Keratinocyte (primary cell): ENCODE data around the gene CUL4B. TPM values are rescaled to one million over a fixed set of nuclear protein-coding genes. Genes with fewer than 3 reads are reported as not detected.

ENCODE experiments used
- DNase-seq: peaks from one replicate; pipeline ENCODE4 v3.0.0-alpha.2; 2011; ENCODE audit warnings: low read depth, missing footprints, low spot score
- FAIRE-seq: peaks from 2 replicates; lab custom pipeline; 2011; peaks lifted over from hg19 to GRCh38; lab: Jason Lieb, UNC
- H2AFZ ChIP-seq: 2 replicates; pipeline ENCODE4 v1.6.0; 2012; ENCODE audit warnings: low read length, control low read depth, inconsistent platforms; ENCODE audit not compliant: control insufficient read depth
- H3K27ac ChIP-seq: 2 replicates; pipeline ENCODE4 v1.5.1; 2011; ENCODE audit warnings: low read length; ENCODE audit not compliant: control insufficient read depth, insufficient read depth
- H3K27me3 ChIP-seq: 3 replicates; pipeline ENCODE4 v1.6.0; 2011; ENCODE audit warnings: low read length; ENCODE audit not compliant: control insufficient read depth, insufficient read depth; ENCODE audit errors: extremely low read depth
- H3K36me3 ChIP-seq, 2 experiments: 2 replicates in 1 of 2; 3 replicates in 1 of 2; pipeline ENCODE4 v1.5.1; 2011; ENCODE audit warnings: low read length in 2 of 2, mild to moderate bottlenecking in 1 of 2; ENCODE audit not compliant: control insufficient read depth in 2 of 2, insufficient read depth in 2 of 2; ENCODE audit errors: extremely low read depth in 1 of 2
- H3K4me1 ChIP-seq: 3 replicates; pipeline ENCODE4 v1.5.1; 2011; ENCODE audit warnings: low read length; ENCODE audit not compliant: control insufficient read depth, insufficient read depth; ENCODE audit errors: extremely low read depth
- H3K4me2 ChIP-seq: 3 replicates; pipeline ENCODE4 v1.6.0; 2011; ENCODE audit warnings: low read depth, low read length; ENCODE audit not compliant: control insufficient read depth, insufficient read depth; ENCODE audit errors: extremely low read depth
- H3K4me3 ChIP-seq, 3 experiments: fragments of 200-600 bp in 1 of 3; sonication (generic) in 1 of 3; 2 replicates in 2 of 3; 3 replicates in 1 of 3; pipeline ENCODE4 v1.5.1; 2011 to 2016; ENCODE audit warnings: low read length in 3 of 3, mild to moderate bottlenecking in 3 of 3, control low read depth in 2 of 3, inconsistent platforms in 1 of 3, low read depth in 1 of 3, mixed read lengths in 1 of 3, mixed run types in 1 of 3, moderate library complexity in 1 of 3; ENCODE audit not compliant: control insufficient read depth in 2 of 3, insufficient read depth in 2 of 3; ENCODE audit errors: extremely low read depth in 1 of 3
- H3K79me2 ChIP-seq: 2 replicates; pipeline ENCODE4 v1.6.0; 2012; ENCODE audit warnings: low read length; ENCODE audit not compliant: control insufficient read depth, insufficient read depth
- H3K9ac ChIP-seq: 3 replicates; pipeline ENCODE4 v1.6.0; 2011; ENCODE audit warnings: low read length; ENCODE audit not compliant: control insufficient read depth, insufficient read depth; ENCODE audit errors: extremely low read depth
- H3K9me1 ChIP-seq: 3 replicates; pipeline ENCODE4 v1.6.0; 2011; ENCODE audit warnings: low read length; ENCODE audit not compliant: control insufficient read depth, insufficient read depth; ENCODE audit errors: extremely low read depth
- H3K9me3 ChIP-seq: 2 replicates; pipeline ENCODE4 v1.5.1; 2012; ENCODE audit warnings: low read depth, low read length; ENCODE audit not compliant: control insufficient read depth
- H4K20me1 ChIP-seq: 3 replicates; pipeline ENCODE4 v1.6.0; 2011; ENCODE audit warnings: low read length; ENCODE audit not compliant: control insufficient read depth, insufficient read depth; ENCODE audit errors: extremely low read depth
- EZH2 ChIP-seq: IDR thresholded peaks from one replicate; pipeline ENCODE4 v1.6.1; 2012; ENCODE audit warnings: inconsistent platforms, mild to moderate bottlenecking, low read length, moderate library complexity
- dilution Hi-C: fragments of 300-500 bp; cut with MboI; formaldehyde crosslinking; loops from one replicate; pipeline ENCODE4 v1.7.0; 2020; ENCODE audit warnings: low sequenced_read_pairs; ENCODE audit not compliant: extremely low pct_ligation_motif_present
- polyA plus RNA-seq, 5 experiments: library from polyadenylated mRNA; depleted of rRNA in 3 of 5; stranded (reverse) in 3 of 5; stranded (forward) in 1 of 5; unstranded in 1 of 5; fragments of >200 nt; gene quantifications; 1 replicate in 1 of 5; 2 replicates in 3 of 5; 3 replicates in 1 of 5; pipeline versions ENCODE4 v1.2.1 to v1.2.3, GENCODE V29; 2011 to 2012; ENCODE audit warnings: missing spikeins in 2 of 5, low read depth in 1 of 5, low replicate concordance in 1 of 5
- TF ChIP-seq, protein P1 (sequence below), 3 experiments: IDR thresholded peaks in 1 of 3; conservative IDR thresholded peaks in 1 of 3; optimal IDR thresholded peaks in 1 of 3; 2 replicates in 2 of 3; 3 replicates in 1 of 3; pipeline versions ENCODE3 to v1.5.1; 2011; ENCODE audit warnings: low read length in 3 of 3, mild to moderate bottlenecking in 3 of 3, moderate library complexity in 2 of 3, control low read depth in 1 of 3, inconsistent platforms in 1 of 3; ENCODE audit not compliant: insufficient read depth in 2 of 3; ENCODE audit errors: extremely low read depth in 1 of 3

CUL4B gene
- polyA plus RNA-seq, 1 donor (not counting 4 experiments of a cell fraction or from before 2014, with no cell fraction given): 23.3 TPM

DNA sequence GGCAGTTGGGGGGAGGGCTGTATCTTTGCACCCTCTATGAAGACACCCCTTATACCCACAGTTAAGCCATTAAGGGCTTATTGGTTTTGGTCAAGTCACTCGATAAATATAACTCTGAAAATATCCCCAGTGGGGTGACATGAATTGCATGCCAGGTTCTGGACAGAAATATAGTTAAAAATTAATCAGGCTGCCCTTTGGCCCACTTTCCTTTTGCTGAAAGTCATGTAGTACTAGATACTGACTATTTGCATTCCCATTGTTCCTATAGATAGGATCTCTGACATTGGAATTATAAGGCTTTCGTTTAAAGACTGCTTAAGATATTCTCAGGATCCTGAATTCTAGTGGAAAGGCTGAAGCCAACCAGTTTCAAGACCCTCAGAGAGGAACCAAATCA is 48.1 kb downstream of the CUL4B start:
- Histone ChIP-seq H3K4me2 (no peak overlapping the region), H2AFZ (no peak overlapping the region), H3K4me3 (no peak overlapping the region), H3K4me1 (no peaks in the 10 kb centered on the region), H3K36me3 (no peaks in the 10 kb centered on the region), H3K9ac (no peak overlapping the region), H3K27me3 (no peaks in the 10 kb centered on the region), H3K9me1 (no peaks in the 10 kb centered on the region), H4K20me1 (no peaks in the 10 kb centered on the region), H3K9me3 (no peaks in the 10 kb centered on the region), H3K79me2 (no peaks in the 10 kb centered on the region), H3K27ac (no peak overlapping the region)
- FAIRE-seq (no peak), DNase-seq (no peak)
- dilution Hi-C loops: no loop called here
- TF ChIP-seq EZH2: no peak
- TF ChIP-seq, protein P1, sequence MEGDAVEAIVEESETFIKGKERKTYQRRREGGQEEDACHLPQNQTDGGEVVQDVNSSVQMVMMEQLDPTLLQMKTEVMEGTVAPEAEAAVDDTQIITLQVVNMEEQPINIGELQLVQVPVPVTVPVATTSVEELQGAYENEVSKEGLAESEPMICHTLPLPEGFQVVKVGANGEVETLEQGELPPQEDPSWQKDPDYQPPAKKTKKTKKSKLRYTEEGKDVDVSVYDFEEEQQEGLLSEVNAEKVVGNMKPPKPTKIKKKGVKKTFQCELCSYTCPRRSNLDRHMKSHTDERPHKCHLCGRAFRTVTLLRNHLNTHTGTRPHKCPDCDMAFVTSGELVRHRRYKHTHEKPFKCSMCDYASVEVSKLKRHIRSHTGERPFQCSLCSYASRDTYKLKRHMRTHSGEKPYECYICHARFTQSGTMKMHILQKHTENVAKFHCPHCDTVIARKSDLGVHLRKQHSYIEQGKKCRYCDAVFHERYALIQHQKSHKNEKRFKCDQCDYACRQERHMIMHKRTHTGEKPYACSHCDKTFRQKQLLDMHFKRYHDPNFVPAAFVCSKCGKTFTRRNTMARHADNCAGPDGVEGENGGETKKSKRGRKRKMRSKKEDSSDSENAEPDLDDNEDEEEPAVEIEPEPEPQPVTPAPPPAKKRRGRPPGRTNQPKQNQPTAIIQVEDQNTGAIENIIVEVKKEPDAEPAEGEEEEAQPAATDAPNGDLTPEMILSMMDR (optimal IDR thresholded peaks at IDR 0.05 in 1 of 3, IDR thresholded peaks at IDR 0.05 in 1 of 3, conservative IDR thresholded peaks at IDR 0.05 in 1 of 3; ENCODE audit: extremely low read depth in 1 of 3, insufficient read depth in 2 of 3, low read length in 3 of 3): no peak

DNA sequence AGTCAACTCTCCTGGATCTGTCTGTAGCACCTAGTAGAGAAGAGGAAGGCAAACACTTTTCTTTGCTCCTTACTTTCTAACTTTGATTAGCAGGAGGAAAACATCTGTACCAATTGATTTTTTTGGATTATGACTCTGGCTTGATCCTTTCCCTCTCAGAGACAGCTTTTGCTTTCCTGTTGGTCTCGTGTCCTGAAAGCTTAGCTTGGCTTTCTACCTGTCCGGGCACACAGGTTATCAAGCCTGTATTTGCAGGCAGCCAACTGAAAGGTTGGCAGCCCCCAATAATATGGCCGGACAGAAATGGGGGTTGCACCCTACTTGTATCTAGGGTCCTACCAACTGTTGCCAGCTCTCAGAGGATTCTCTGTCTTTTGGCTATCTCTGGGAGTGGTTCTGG is 48.5 kb downstream of the CUL4B start:
- no peak overlapping the region for H2AFZ ChIP-seq
- dilution Hi-C loops: no loop called here

More for the DNA sequence above, 48.5 kb downstream of the CUL4B start:
- Histone ChIP-seq H3K36me3 (no peaks in the 10 kb centered on the region), H3K4me1 (no peaks in the 10 kb centered on the region), H3K9me3 (no peaks in the 10 kb centered on the region), H3K4me2 (no peak overlapping the region), H3K4me3 (no peak overlapping the region), H3K9ac (no peak overlapping the region), H3K79me2 (no peaks in the 10 kb centered on the region), H3K9me1 (no peaks in the 10 kb centered on the region), H4K20me1 (no peaks in the 10 kb centered on the region), H3K27me3 (no peaks in the 10 kb centered on the region), H3K27ac (no peak overlapping the region)
- TF ChIP-seq, protein P1 (optimal IDR thresholded peaks at IDR 0.05 in 1 of 3, IDR thresholded peaks at IDR 0.05 in 1 of 3, conservative IDR thresholded peaks at IDR 0.05 in 1 of 3; ENCODE audit: extremely low read depth in 1 of 3, insufficient read depth in 2 of 3, low read length in 3 of 3): no peak
- TF ChIP-seq EZH2: no peak
- DNase-seq: no peak
- FAIRE-seq: no peak
